ENCODE results near the gene DYNLL1. TPM values are rescaled to one million over a fixed set of nuclear protein-coding genes. Genes with fewer than 3 reads are reported as not detected.

The DYNLL1 gene
- total and polyA plus RNA-seq, 2 of the 13 experiments (the other 11 are each of a cell fraction or from before 2014, with no cell fraction given), result 271 to 294 TPM

DNA sequence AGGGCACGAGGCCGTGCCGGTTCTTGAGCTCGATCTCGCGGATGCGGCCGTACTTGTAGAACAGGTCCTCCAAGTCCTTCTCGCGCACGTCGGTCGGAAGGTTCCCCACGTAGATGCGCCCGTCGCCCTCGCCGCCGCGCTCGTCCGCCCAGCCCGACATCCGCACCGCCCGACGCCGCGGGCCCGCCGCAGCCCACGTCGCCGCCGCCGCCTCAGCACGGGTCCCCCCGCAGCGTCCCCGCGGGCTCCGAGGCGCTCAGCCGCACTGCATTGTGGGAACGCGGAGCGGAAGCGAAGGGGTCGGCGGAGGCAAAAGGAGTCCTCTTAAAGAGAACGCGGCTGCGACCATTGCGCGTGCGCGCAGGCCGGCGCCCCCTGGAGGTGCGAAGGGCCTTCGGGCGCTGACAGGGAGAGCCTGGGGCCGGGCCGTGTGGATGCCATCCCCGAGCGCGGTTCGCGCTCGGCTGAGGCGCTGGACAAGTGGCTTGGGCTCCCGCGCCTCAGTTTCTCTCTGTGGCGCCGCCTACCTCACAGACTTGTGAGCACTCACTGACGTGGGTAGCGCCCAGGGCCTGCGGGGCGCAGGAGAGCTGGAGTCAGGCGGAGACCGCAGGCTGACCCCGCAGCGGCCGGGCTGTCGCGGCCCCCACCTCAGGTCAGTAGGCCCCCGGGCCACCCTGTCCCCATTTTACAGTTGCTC is 26.3 kb upstream of the DYNLL1 start, which contains the start of gene SRSF9 (continued):
- TF ChIP-seq ARID4A (CRISPR knock-in tag; IDR thresholded peaks at IDR 0.05; ENCODE audit: borderline replicate concordance) (peak; percentile 79; the same call in 1 of the 2 replicates), ONECUT2 (CRISPR knock-in tag; IDR thresholded peaks at IDR 0.05) (no peak), HMGXB4 (CRISPR knock-in tag; IDR thresholded peaks at IDR 0.05; ENCODE audit: borderline replicate concordance in 1 of 2, low read depth in 1 of 2) (peak; percentile 97), ZNF530 (CRISPR knock-in tag; IDR thresholded peaks at IDR 0.05; ENCODE audit: low read depth) (no peak), ZBTB38 (CRISPR knock-in tag; IDR thresholded peaks at IDR 0.05) (peak; percentile 45; the same call in 1 of the 2 replicates), TMF1 (CRISPR knock-in tag; IDR thresholded peaks at IDR 0.05; ENCODE audit: low read depth) (0 out of 2 replicates have a peak, but pooled peaks have one; percentile 87), AFF4 (CRISPR knock-in tag; IDR thresholded peaks at IDR 0.05) (no peak), SIX1 (CRISPR knock-in tag; IDR thresholded peaks at IDR 0.05; ENCODE audit: borderline replicate concordance) (0 out of 2 replicates have a peak, but pooled peaks have one; percentile 19), ZNF256 (CRISPR knock-in tag; conservative IDR thresholded peaks at IDR 0.05) (no peak), TCF7 (IDR thresholded peaks at IDR 0.05; ENCODE audit: low read depth) (no peak)
- TF ChIP-seq, protein P1, sequence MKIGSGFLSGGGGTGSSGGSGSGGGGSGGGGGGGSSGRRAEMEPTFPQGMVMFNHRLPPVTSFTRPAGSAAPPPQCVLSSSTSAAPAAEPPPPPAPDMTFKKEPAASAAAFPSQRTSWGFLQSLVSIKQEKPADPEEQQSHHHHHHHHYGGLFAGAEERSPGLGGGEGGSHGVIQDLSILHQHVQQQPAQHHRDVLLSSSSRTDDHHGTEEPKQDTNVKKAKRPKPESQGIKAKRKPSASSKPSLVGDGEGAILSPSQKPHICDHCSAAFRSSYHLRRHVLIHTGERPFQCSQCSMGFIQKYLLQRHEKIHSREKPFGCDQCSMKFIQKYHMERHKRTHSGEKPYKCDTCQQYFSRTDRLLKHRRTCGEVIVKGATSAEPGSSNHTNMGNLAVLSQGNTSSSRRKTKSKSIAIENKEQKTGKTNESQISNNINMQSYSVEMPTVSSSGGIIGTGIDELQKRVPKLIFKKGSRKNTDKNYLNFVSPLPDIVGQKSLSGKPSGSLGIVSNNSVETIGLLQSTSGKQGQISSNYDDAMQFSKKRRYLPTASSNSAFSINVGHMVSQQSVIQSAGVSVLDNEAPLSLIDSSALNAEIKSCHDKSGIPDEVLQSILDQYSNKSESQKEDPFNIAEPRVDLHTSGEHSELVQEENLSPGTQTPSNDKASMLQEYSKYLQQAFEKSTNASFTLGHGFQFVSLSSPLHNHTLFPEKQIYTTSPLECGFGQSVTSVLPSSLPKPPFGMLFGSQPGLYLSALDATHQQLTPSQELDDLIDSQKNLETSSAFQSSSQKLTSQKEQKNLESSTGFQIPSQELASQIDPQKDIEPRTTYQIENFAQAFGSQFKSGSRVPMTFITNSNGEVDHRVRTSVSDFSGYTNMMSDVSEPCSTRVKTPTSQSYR (CRISPR knock-in tag; IDR thresholded peaks at IDR 0.05; ENCODE audit: borderline replicate concordance), result no peak
- TF ChIP-seq, protein P2, sequence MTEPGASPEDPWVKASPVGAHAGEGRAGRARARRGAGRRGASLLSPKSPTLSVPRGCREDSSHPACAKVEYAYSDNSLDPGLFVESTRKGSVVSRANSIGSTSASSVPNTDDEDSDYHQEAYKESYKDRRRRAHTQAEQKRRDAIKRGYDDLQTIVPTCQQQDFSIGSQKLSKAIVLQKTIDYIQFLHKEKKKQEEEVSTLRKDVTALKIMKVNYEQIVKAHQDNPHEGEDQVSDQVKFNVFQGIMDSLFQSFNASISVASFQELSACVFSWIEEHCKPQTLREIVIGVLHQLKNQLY (CRISPR knock-in tag; IDR thresholded peaks at IDR 0.05), result no peak; the same call in 1 of the 2 replicates
